WI38 (cell line): ENCODE data around the gene PPP2R5C.
"Not testable (repeated sequence)": the region's sequence is repeated elsewhere in the genome, so short reads cannot be mapped to it uniquely, and the experiment has no call there.

ENCODE experiments used
- H3K4me3 ChIP-seq: 2 replicates; pipeline ENCODE4 v1.5.1; 2011; ENCODE audit warnings: low read depth, mild to moderate bottlenecking, control low read depth, low read length
- TF ChIP-seq, protein P1 (sequence below): IDR thresholded peaks from 2 replicates; pipeline ENCODE4 v1.5.1; 2012; ENCODE audit warnings: low read depth, mild to moderate bottlenecking, control low read depth, low read length

Gene PPP2R5C

DNA sequence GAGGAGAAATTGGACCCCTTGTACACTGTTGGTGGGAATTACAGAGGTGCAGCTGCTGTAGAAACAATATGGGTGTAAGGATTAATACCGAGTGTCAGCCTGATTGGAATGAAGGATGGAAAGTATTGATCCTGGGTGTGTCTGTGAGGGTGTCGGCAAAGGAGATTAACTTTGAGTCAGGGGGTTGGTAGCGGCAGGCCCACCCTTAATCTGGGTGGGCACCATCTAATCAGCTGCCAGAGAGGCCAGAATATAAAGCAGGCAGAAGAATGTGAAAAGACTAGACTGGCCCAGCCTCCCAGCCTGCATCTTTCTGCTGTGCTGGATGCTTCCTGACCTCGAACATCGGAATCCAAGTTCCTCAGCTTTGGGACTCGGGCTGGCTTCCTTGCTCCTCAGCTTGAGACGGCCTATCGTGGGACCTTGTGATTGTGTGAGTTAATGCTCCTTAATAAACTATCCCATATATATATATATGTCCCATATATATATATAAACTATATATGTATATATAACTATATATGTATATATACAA lies 38.4 kb upstream of the PPP2R5C start:
- no peak overlapping the region for H3K4me3 ChIP-seq
- TF ChIP-seq, protein P1, sequence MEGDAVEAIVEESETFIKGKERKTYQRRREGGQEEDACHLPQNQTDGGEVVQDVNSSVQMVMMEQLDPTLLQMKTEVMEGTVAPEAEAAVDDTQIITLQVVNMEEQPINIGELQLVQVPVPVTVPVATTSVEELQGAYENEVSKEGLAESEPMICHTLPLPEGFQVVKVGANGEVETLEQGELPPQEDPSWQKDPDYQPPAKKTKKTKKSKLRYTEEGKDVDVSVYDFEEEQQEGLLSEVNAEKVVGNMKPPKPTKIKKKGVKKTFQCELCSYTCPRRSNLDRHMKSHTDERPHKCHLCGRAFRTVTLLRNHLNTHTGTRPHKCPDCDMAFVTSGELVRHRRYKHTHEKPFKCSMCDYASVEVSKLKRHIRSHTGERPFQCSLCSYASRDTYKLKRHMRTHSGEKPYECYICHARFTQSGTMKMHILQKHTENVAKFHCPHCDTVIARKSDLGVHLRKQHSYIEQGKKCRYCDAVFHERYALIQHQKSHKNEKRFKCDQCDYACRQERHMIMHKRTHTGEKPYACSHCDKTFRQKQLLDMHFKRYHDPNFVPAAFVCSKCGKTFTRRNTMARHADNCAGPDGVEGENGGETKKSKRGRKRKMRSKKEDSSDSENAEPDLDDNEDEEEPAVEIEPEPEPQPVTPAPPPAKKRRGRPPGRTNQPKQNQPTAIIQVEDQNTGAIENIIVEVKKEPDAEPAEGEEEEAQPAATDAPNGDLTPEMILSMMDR, result no peak

DNA sequence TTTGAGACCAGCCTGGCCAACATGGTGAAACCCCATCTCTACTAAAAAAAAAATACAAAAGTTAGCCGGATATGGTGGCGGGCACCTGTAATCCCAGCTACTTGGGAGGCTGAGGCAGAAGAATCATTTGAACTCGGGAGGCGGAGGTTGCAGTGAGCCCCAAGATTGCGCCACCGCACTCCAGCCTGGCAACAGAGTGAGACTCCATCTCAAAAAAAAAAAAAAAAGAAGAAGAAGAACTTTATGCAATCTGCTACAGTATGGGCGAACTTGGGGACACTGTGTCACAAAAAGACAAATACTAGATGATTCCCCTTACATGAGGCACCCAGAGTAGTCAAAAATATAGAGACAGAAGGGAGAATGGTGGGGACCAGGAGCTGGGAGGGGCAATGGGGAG lies 35.9 kb upstream of the PPP2R5C start:
- not testable (repeated sequence) for H3K4me3 ChIP-seq

DNA sequence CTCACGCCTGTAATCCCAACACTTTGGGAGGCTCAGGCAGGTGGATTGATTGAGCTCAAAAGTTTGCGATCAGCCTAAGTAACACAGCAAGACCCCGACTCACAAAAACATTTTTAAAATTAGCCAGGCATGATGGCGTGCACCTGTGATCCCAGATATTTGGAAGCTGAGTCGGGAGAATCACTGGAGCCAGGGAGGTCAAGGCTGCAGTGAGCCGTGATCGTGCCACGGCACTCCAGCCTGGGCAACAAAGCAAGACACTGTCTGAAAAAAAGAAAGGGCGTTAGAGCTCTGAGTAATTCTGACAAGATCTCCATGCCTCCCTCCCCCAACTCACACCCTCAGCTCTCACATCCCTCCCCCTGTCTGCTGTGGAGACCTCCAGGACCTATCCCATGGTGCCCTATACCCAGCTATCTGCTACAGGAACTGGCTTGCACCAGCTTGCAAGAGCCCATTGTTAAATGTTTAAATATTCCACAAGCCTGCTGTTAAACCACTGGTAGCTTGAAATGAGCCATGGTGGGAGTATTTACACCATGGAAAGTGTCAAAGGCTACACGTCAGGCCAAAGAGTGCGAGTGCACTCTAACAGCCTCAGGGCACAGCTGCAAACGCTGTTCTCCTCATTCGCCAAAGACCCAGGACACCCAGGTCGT lies 35.1 kb upstream of the PPP2R5C start:
- TF ChIP-seq, protein P1, result no peak
- no peak overlapping the region for H3K4me3 ChIP-seq

DNA sequence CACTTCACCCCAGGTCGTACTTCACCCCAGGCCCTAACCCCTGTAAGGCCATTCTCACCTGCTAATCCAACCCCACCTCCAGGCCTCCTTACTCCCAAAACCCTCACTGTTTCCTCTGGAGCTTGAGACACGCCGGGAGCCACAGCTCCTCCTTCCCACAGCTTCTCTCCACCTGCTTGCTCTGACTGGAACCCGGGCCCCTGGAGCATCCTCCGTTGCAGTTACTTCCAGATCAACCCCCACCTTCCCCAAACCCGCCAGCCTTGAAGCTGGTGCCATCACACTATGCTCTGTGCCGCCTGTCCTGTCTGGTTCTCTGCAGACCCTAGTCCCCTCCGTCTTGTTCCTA lies 34.6 kb upstream of the PPP2R5C start:
- H3K4me3 ChIP-seq, result no peak overlapping the region
- TF ChIP-seq, protein P1, result no peak

DNA sequence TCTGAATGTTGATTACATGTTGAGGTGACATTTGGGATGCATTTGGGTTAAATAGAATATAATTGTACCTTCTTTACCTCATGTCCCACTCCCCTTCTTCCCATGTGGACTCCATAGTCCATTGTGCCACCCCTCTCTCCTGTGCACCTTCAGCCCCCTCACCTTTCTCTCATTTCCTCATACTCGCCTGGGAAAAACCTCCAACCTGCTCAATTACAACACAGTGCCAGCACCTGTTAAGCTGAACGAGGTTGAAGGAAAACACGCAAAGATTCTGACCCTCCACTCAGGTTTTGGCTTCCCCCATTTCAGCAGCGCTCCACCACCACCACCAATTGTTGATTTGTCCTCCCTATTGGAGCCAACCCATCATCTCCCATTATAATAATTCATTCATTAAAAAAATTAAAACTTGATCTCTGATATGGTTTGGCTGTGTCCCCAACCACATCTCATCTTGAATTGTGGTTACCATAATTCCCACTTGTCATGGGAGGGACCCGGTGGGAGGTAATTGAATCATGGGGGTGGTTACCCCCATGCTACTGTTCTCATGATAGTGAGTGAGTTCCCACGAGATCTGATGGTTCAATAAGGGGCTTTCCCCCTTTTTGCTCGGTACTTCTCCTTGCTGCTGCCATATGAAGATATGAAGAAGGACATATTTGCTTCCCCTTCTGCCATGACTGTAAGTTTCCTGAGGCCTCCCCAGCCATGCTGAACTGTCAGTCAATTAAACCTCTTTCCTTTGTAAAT lies 33.7 kb upstream of the PPP2R5C start:
- TF ChIP-seq, protein P1, result no peak
- H3K4me3 ChIP-seq, result no peak overlapping the region

DNA sequence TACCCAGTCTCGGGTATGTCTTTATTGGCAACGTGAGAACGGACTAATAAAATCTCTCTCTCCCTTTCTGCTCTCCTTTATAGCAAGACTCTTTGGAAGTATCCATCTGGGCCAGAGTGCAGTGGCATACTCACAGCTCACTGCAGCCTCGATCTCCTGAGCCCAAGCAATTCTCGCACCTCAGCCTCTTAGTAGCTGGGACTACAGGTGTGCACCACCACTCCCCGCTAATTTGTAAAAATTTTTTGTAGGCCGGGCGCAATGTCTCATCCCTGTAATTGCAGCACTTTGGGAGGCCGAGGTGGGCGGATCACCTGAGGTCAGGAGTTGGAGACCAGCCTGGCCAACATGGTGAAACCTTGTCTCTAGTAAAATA lies 33.2 kb upstream of the PPP2R5C start:
- TF ChIP-seq, protein P1, result no peak
- H3K4me3 ChIP-seq, result no peak overlapping the region

DNA sequence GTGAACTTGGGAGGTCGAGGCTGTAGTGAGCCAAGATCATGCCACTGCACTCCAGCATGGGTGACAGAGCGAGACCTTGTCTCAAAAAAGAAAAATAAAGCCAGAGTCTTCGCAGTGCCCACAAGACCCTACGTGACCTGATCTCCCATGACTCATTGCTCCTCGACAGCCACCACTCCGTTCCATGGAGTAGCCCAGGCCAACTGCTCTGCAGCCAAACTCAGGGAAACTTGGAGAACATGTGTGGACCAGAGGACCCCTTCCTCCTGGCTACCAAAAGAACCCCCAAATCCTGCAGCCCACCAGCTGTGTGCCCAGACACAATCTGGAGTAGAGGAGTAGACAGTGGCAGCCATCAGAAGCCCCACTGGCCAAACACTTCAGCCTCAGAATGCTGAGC lies 32.1 kb upstream of the PPP2R5C start:
- TF ChIP-seq, protein P1, result no peak
- H3K4me3 ChIP-seq, result no peak overlapping the region

DNA sequence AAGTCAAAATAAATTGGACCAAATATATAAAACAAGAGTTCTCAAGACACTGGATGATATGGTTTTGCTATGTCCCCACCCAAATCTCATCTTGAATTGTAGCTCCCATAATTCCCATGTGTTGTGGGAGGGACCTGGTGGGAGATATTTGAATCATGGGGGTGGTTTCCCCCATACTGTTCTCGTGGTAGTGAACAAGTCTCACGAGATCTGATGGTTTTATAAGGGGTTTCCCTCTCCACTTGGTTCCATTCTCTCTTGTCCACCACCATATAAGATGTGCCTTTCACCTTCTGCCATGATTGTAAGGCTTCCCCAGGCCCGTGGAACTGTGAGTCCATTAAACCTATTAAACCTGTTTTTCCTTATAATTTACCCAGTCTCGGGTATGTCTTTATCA lies 31.4 kb upstream of the PPP2R5C start:
- H3K4me3 ChIP-seq, result not testable (repeated sequence)
